IMR-90 (cell line): ENCODE data around the gene TENM3. TPM values are rescaled to one million over a fixed set of nuclear protein-coding genes. Genes with fewer than 3 reads are reported as not detected.

Experiments used
- ATAC-seq: fragments of 200-7000 bp; cut with Tn5 transposase; 2 replicates; pipeline ENCODE4 v1.9.1; 2020; ENCODE audit warnings: low read depth, mild to moderate bottlenecking, moderate library complexity
- BruUV-seq: library from RNA; stranded (reverse); fragments of 400-500 nt; replicated peaks from 2 replicates; lab custom pipeline; 2021; lab: Mats Ljungman, UMichigan
- CTCF ChIA-PET: fragments of 300-600 bp; formaldehyde crosslinking; extraction: SDS; loops from one replicate; lab custom pipeline; 2021; ENCODE audit warnings: antibody characterized with exemption; lab: Yijun Ruan, JAX
- POLR2A ChIA-PET: fragments of 300-600 bp; sonication (Branson Sonifier 250); formaldehyde crosslinking; loops from one replicate; lab custom pipeline; 2022; ENCODE audit warnings: antibody characterized with exemption; ENCODE audit not compliant: unreplicated experiment; lab: Charles Lee
- DNase-seq: peaks from one replicate; pipeline ENCODE4 v3.0.0; 2013
- H2AFZ ChIP-seq: replicated peaks from 2 replicates; pipeline ENCODE3; 2013; ENCODE audit warnings: low read length, mild to moderate bottlenecking; ENCODE audit not compliant: poor library complexity
- H2AK5ac ChIP-seq: 2 replicates; pipeline ENCODE4 v1.6.1; 2013; ENCODE audit warnings: low read depth, low read length, inconsistent platforms
- H2AK9ac ChIP-seq: replicated peaks from 2 replicates; pipeline ENCODE3; 2013; ENCODE audit warnings: mild to moderate bottlenecking, low read depth, low read length, moderate library complexity; ENCODE audit not compliant: poor library complexity
- H2BK120ac ChIP-seq: 2 replicates; pipeline ENCODE4 v1.6.1; 2013; ENCODE audit warnings: low read depth, low read length, inconsistent platforms
- H2BK15ac ChIP-seq: 3 replicates; pipeline ENCODE4 v1.6.1; 2013; ENCODE audit warnings: low read depth, low read length, inconsistent platforms
- H2BK20ac ChIP-seq: 2 replicates; pipeline ENCODE4 v1.6.1; 2013; ENCODE audit warnings: low read depth, mild to moderate bottlenecking, inconsistent platforms, low read length, moderate library complexity
- H2BK5ac ChIP-seq: 2 replicates; pipeline ENCODE4 v1.6.1; 2013; ENCODE audit warnings: mild to moderate bottlenecking, low read depth, low read length, inconsistent platforms; ENCODE audit not compliant: poor library complexity, severe bottlenecking
- H3K14ac ChIP-seq: replicated peaks from 2 replicates; pipeline ENCODE4 v1.6.1; 2013; ENCODE audit warnings: low read depth, low read length, inconsistent platforms
- H3K18ac ChIP-seq: 2 replicates; pipeline ENCODE4 v1.6.1; 2013; ENCODE audit warnings: low read depth, low read length, control low read depth
- H3K23ac ChIP-seq: 2 replicates; pipeline ENCODE4 v1.6.1; 2013; ENCODE audit warnings: low read depth, low read length, inconsistent platforms
- H3K27ac ChIP-seq: 2 replicates; pipeline ENCODE4 v1.5.1; 2013; ENCODE audit warnings: mild to moderate bottlenecking, control low read depth, low read length; ENCODE audit not compliant: insufficient read depth
- H3K27me3 ChIP-seq: 2 replicates; pipeline ENCODE4 v1.6.1; 2013; ENCODE audit warnings: low read length; ENCODE audit not compliant: control insufficient read depth, insufficient read depth
- H3K36me3 ChIP-seq: 2 replicates; pipeline ENCODE4 v1.6.1; 2013; ENCODE audit warnings: low read length, mixed read lengths; ENCODE audit not compliant: control insufficient read depth, insufficient read depth
- H3K4ac ChIP-seq: 2 replicates; pipeline ENCODE4 v1.6.1; 2013; ENCODE audit warnings: low read depth, low read length, inconsistent platforms
- H3K4me1 ChIP-seq: 2 replicates; pipeline ENCODE4 v1.6.1; 2013; ENCODE audit warnings: low read length, mixed read lengths; ENCODE audit not compliant: control insufficient read depth, insufficient read depth
- H3K4me2 ChIP-seq: 2 replicates; pipeline ENCODE4 v1.6.1; 2013; ENCODE audit warnings: low read depth, mild to moderate bottlenecking, control low read depth, low read length, moderate library complexity
- H3K4me3 ChIP-seq: 2 replicates; pipeline ENCODE4 v1.5.1; 2013; ENCODE audit warnings: low read depth, mild to moderate bottlenecking, control low read depth, low read length, moderate library complexity; ENCODE audit not compliant: insufficient read depth
- H3K56ac ChIP-seq: 2 replicates; pipeline ENCODE4 v1.6.1; 2013; ENCODE audit warnings: low read length, inconsistent platforms; ENCODE audit not compliant: insufficient read depth; ENCODE audit errors: extremely low read depth
- H3K79me1 ChIP-seq, 2 experiments: 2 replicates each; pipeline ENCODE4 v1.6.1; 2013; ENCODE audit warnings: low read length in 2 of 2, inconsistent platforms in 1 of 2, low read depth in 1 of 2
- H3K9ac ChIP-seq: 2 replicates; pipeline ENCODE4 v1.6.1; 2013; ENCODE audit warnings: low read depth, low read length, control low read depth
- H3K9me1 ChIP-seq: 2 replicates; pipeline ENCODE4 v1.6.1; 2013; ENCODE audit warnings: low read length, inconsistent platforms; ENCODE audit not compliant: insufficient read depth
- H3K9me3 ChIP-seq: 2 replicates; pipeline ENCODE4 v1.6.1; 2013; ENCODE audit warnings: low read length; ENCODE audit not compliant: control insufficient read depth, insufficient read depth
- H4K20me1 ChIP-seq: 2 replicates; pipeline ENCODE4 v1.6.1; 2013; ENCODE audit warnings: low read length, inconsistent platforms; ENCODE audit not compliant: insufficient read depth
- H4K5ac ChIP-seq: 2 replicates; pipeline ENCODE4 v1.6.1; 2013; ENCODE audit warnings: mild to moderate bottlenecking, low read depth, low read length, control low read depth
- H4K8ac ChIP-seq, 2 experiments: 2 replicates each; pipeline ENCODE4 v1.6.1; 2013; ENCODE audit warnings: low read depth in 2 of 2, low read length in 2 of 2, control low read depth in 1 of 2, inconsistent platforms in 1 of 2
- H4K91ac ChIP-seq: 2 replicates; pipeline ENCODE4 v1.6.1; 2013; ENCODE audit warnings: low read depth, low read length, inconsistent platforms; ENCODE audit not compliant: insufficient read depth
- BHLHE40 ChIP-seq: fragments of 150-350 bp; IDR thresholded peaks from 2 replicates; pipeline ENCODE4 v1.6.1; 2016; ENCODE audit warnings: mild to moderate bottlenecking, low read depth, low read length
- CEBPB ChIP-seq: IDR thresholded peaks from 2 replicates; pipeline ENCODE4 v1.6.1; 2012; ENCODE audit warnings: low read depth, low read length, improper control_type of control experiment
- CHD1 ChIP-seq: IDR thresholded peaks from 2 replicates; pipeline ENCODE4 v1.6.1; 2012; ENCODE audit warnings: low read depth, low read length, improper control_type of control experiment
- ELK1 ChIP-seq: fragments of 150-350 bp; IDR thresholded peaks from 2 replicates; pipeline ENCODE4 v1.6.1; 2016; ENCODE audit warnings: low read depth, mild to moderate bottlenecking, low read length, moderate library complexity, borderline replicate concordance
- FOS ChIP-seq: fragments of 150-350 bp; IDR thresholded peaks from 2 replicates; pipeline ENCODE4 v1.6.1; 2016; ENCODE audit warnings: low read depth, low read length
- MAFK ChIP-seq: IDR thresholded peaks from 2 replicates; pipeline ENCODE4 v1.6.1; 2012; ENCODE audit warnings: low read depth, low read length, improper control_type of control experiment
- MXI1 ChIP-seq: IDR thresholded peaks from 2 replicates; pipeline ENCODE4 v1.6.1; 2012; ENCODE audit warnings: low read depth, mild to moderate bottlenecking, low read length, moderate library complexity, borderline replicate concordance
- POLR2A ChIP-seq: IDR thresholded peaks from 2 replicates; pipeline ENCODE4 v1.6.1; 2012; ENCODE audit warnings: mild to moderate bottlenecking, low read depth, low read length
- RAD21 ChIP-seq: IDR thresholded peaks from 2 replicates; pipeline ENCODE4 v1.6.1; 2012; ENCODE audit warnings: low read length, improper control_type of control experiment
- WGBS, 2 experiments: methylation state at CpG; one replicate each; pipeline versions ENCODE4 v1.1.5 to v1.1.7; 2013; ENCODE audit warnings: missing lambda C conversion rate in 2 of 2; ENCODE audit not compliant: insufficient read length in 1 of 2; ENCODE audit errors: extremely low coverage in 2 of 2; 5-methylcytosine and 5-hydroxymethylcytosine counted together
- dilution Hi-C: fragments of 300-500 bp; cut with HindIII; formaldehyde crosslinking; loops from one replicate; pipeline ENCODE4 v1.14.3; 2018; ENCODE audit warnings: low sequenced_read_pairs; ENCODE audit not compliant: unreplicated experiment
- in situ Hi-C: fragments of 300-500 bp; cut with MboI; formaldehyde crosslinking; loops from 3 replicates; pipeline ENCODE4 v1.14.3; 2019; ENCODE audit warnings: low sequenced_read_pairs, inconsistent platforms, mixed read lengths
- intact Hi-C: fragments of 100-400 bp; cut with micrococcal nuclease; formaldehyde crosslinking; loops from 2 replicates; pipeline ENCODE4 v1.10.0; 2022
- polyA plus RNA-seq, 3 experiments: library from polyadenylated mRNA; depleted of rRNA; stranded (reverse); fragments of >200 nt; gene quantifications; 2 replicates each; pipeline ENCODE4 v1.2.3, GENCODE V29; 2012; ENCODE audit warnings: low replicate concordance in 1 of 3
- total RNA-seq: library from RNA; depleted of rRNA; stranded (reverse); fragments of >200 nt; gene quantifications from 2 replicates; pipeline ENCODE4 v1.2.3, GENCODE V29; 2012
- TF ChIP-seq, protein P1 (sequence below): conservative IDR thresholded peaks from 2 replicates; pipeline ENCODE4 v1.5.1; 2012; ENCODE audit warnings: mild to moderate bottlenecking, low read depth, low read length, improper control_type of control experiment

TENM3 gene
- total and polyA plus RNA-seq, 2 of the 4 experiments (the other 2 are of a cell fraction) = 29.9 to 173 TPM

GRCh38 chr4:182789529-182789928 lies 546.3 kb downstream of the TENM3 start:
- Histone ChIP-seq H3K4ac (no peak overlapping the region), H2AFZ (no peak overlapping the region), H3K9ac (no peak overlapping the region), H2AK5ac (no peak overlapping the region), H2BK15ac (no peak overlapping the region), H3K27me3 (no peaks in the 10 kb centered on the region), H3K4me2 (no peak overlapping the region), H2BK20ac (no peak overlapping the region), H4K8ac (no peak overlapping the region), H3K14ac (no peak overlapping the region), H4K20me1 (no peaks in the 10 kb centered on the region), H3K4me1 (no peaks in the 10 kb centered on the region), H3K9me1 (no peaks in the 10 kb centered on the region; the same call in 1 of the 2 replicates), H2AK9ac (no peak overlapping the region), H3K27ac (no peak overlapping the region), H3K18ac (no peak overlapping the region), H3K36me3 (peaks cover 2% of the 10 kb centered on the region), H4K5ac (no peak overlapping the region), H3K4me3 (no peak overlapping the region), H2BK5ac (no peak overlapping the region), H3K56ac (no peak overlapping the region), H4K91ac (no peak overlapping the region), H3K23ac (no peak overlapping the region), H3K9me3 (no peaks in the 10 kb centered on the region), H3K79me1 (no peaks in the 10 kb centered on the region), H2BK120ac (no peak overlapping the region)
- TF ChIP-seq ELK1 (no peak), CEBPB (no peak), POLR2A (no peak), FOS (no peak), MXI1 (no peak), BHLHE40 (no peak), MAFK (no peak), CHD1 (no peak), RAD21 (no peak)
- TF ChIP-seq, protein P1, sequence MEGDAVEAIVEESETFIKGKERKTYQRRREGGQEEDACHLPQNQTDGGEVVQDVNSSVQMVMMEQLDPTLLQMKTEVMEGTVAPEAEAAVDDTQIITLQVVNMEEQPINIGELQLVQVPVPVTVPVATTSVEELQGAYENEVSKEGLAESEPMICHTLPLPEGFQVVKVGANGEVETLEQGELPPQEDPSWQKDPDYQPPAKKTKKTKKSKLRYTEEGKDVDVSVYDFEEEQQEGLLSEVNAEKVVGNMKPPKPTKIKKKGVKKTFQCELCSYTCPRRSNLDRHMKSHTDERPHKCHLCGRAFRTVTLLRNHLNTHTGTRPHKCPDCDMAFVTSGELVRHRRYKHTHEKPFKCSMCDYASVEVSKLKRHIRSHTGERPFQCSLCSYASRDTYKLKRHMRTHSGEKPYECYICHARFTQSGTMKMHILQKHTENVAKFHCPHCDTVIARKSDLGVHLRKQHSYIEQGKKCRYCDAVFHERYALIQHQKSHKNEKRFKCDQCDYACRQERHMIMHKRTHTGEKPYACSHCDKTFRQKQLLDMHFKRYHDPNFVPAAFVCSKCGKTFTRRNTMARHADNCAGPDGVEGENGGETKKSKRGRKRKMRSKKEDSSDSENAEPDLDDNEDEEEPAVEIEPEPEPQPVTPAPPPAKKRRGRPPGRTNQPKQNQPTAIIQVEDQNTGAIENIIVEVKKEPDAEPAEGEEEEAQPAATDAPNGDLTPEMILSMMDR = no peak
- POLR2A ChIA-PET = no interaction called here
- ATAC-seq = no peak
- no peak for DNase-seq
- no CpG with 5 or more reads among the region's 7 CpGs for WGBS, 2 experiments
- in situ Hi-C loops (no loop called here), intact Hi-C loops (no loop called here), dilution Hi-C loops (no loop called here)
- CTCF ChIA-PET = no interaction called here
- BruUV-seq = no TSS peak
